Measurements from ENCODE around the gene RRAGC.
"Not testable (repeated sequence)": the region's sequence is repeated elsewhere in the genome, so short reads cannot be mapped to it uniquely, and the experiment has no call there.

RRAGC gene

DNA sequence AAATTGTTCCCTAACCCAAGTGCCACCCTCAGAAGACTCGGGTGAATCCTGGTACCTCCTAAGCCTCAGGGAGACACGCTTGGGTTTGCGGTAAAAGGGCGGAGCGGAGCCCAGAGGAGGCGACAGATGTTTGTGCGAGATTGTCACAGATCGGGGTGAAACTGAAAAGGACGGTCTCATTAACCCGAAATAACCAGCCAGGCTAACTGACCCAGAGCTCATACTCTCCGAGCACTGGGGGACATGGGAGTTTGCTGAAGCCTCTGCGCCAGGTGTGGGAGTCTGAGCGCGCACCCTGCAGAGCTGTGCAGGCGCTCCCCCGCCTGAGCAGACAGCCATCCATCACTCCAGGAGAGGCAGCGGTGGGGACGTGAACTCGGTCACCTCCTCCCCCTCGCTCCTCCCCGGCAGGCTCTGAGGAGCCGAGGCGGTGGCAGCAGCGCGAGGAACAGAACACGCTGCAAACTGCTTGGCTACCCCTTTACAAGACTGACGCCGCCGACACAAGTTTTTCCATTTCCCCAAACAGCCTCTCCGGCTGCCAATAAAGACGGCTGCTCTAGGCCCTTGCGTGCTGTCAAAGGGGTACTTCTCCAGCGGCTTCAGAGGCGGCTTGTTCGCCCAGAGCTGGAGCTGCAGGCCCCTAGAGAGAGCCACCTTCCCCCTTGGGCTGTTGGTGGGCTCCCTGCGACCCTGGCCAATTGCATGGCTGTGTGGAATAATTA, 43.5 kb downstream of the RRAGC start:
- DNase-seq = no peak

GRCh38 chr1:38814984-38815464, 44.5 kb downstream of the RRAGC start:
- no peak for DNase-seq

DNA sequence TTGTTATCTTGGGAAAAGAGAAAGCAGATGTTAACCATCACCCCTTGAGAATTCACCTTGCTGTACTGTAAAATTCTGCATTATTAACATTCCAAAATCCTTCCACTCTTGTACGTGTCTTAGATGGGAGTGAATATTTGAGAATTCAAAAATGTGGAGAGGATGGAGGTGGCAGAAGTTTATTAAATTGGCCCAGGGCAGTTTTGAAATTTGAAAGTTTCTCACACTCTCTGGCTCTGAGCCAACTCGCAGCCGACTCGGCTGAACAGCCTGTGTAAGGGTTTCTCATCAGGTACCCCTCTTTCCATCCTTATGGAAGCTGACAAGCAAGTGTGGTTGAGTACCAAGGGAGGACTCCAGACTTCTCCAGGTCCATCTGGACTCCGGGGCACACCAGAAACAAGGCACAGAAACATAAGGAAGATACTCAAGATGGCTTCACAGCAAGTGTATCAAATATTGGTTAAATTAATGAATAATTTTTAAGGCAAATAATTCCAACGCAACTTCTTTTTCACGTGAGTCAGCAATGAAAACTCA, 45.1 kb downstream of the RRAGC start:
- no peak for DNase-seq

- no peak for DNase-seq
These were observed 46.6 kb downstream of the RRAGC start for GRCh38 chr1:38812981-38813380.

DNA sequence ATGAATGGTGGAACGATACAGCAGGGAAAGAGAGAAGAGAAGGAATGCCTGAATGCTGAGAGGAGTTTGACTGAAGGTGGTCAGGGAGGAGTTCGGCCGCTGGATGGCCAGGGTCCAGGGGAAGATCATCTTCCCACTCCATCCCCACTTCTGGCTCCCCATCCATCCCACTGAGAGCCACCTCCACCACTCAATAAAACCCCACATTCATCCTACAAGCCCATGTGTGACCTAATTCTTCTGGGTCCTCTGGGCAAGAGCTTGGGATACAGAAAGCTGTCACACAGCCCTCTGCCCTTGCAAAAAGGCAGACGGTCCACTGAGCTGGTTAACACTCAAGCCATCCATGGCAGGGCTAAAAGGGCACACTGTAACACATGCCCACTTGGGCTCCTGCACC, 48.1 kb downstream of the RRAGC start:
- not testable (repeated sequence) for DNase-seq

DNA sequence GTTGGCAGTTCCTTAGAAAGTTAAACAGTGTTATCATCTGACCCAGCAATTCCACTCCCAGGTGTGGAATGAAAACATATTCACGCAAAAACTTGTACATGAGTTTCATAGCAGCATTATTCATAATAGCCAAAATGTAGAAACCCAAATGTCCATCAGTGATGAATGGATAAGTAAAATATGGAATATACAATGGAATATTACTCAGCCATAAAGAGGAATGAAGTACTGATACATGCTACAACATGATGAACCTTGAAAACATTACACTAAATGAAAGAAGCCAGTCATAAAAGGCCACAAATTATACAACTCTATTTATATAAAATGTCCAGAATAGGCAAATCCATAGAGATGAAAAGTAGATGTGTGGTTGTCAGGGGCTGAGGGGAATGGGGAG, 53.5 kb downstream of the RRAGC start:
- no peak for DNase-seq

GRCh38 chr1:38805036-38805435, 54.5 kb downstream of the RRAGC start:
- DNase-seq = no peak

DNA sequence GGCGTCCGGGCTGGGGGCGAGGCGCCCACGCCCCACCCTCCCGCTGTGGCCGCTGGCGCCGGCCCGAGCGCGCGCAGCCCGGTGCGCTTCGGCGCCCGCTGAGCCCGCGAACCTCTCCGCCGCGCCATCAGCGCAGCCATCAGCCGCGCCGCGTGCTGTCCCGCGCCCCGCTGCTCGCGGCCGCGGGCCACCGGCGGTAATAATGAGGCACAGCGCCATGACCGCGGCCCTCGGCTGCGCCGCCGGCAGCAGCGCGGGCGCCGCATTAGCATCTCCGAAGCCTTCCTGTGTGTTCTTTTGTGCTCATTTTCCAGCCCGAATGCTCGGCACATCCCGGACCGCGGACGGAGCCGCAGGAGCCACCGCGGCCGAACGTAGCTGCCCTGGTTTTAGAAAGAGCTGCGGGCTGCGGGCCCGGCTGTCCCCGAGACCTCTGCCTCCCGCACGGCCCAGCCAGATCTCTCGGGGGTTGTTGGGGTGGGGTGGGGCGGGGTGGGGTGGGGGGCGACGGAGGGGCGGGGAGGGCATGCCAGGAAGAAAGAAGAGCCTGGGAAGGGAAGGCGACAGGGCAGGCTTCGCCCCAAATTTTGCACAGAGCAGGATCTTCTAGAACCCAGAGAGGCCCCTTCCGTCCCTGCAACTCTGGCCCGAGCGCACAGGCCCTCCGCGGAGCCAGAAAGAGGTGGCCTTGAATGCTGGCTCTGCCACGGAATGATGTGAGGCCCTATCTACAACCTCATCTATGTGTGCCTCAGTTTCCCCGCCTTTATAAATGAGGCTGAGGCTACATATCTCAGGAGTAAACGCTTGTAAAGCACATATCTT, 55.3 kb downstream of the RRAGC start:
- DNase-seq = no peak

DNA sequence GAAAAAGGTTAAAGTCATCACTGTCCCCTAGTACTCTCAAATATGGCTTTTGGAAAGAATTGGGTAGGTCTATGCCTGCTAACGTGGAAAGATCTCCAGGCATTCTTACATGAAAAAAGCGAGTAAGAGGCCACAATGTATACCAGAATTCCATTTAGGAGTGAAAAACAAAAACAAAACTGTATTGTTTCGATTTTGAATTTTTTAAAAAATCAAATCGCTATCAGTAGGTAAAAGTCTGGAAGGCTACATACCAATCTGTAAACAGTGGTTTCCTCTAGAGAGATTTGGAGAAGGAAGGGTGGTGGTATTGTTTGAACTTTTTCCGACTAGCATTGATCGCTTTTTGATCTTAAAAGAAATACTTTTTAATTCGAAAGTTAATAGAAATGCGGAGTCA, 55.9 kb downstream of the RRAGC start:
- no peak for DNase-seq

GRCh38 chr1:38800720-38801671, 58.6 kb downstream of the RRAGC start:
- no peak for DNase-seq

- DNase-seq = no peak
These were observed 66.3 kb downstream of the RRAGC start for GRCh38 chr1:38793299-38793698.

GRCh38 chr1:38791892-38792291, 67.7 kb downstream of the RRAGC start:
- DNase-seq = no peak

DNA sequence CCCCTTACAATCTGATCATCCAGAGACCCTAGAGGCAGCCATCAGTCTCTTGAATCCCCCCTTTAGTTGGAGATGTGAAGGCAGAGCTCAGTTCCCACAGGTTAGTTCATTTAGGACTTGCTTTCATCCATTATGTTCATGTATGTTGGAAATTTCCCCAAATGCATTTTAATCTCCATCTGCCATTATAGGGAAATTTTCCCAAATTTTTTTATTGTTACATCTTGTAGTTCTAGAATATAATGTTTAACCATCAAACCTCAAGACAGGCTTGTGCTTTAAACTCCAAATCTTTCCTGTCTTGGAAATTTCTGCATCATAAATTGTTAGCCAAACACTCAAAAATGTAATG, 68.4 kb downstream of the RRAGC start:
- no peak for DNase-seq

DNA sequence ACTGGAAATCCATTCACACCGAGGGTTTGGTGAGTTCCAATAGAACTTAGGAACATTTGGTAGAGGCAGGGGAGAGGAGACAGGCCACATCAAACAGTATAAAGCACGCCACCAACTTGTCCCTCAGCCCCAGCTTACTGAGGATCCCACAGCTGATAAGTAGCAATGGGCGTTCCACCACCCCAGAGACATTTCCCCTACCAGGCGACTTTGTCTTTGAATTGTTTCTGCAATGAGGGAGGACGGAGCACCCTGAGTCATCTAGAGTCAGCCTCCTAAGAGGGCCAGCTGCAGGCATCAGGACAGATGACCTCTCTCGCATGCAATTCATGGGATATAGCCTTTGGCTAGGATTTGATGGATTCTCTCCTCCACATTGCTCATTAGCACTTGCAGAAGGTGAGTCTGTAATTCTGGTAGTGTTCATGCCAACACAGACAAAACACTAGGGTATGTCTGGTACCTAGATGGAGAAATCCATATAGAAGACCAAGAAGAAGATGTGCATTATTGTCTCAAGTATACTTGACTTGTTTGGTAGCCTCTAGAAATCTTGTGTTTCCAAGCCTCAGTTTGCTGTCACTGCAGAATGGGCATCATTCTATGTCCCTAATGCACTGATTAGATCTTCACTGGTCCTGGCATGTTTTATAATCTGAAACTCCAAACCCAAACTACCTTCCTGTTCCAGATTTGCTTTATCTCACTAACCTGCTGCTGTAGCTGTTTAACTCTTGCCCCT, 69.0 kb downstream of the RRAGC start:
- no peak for DNase-seq

DNA sequence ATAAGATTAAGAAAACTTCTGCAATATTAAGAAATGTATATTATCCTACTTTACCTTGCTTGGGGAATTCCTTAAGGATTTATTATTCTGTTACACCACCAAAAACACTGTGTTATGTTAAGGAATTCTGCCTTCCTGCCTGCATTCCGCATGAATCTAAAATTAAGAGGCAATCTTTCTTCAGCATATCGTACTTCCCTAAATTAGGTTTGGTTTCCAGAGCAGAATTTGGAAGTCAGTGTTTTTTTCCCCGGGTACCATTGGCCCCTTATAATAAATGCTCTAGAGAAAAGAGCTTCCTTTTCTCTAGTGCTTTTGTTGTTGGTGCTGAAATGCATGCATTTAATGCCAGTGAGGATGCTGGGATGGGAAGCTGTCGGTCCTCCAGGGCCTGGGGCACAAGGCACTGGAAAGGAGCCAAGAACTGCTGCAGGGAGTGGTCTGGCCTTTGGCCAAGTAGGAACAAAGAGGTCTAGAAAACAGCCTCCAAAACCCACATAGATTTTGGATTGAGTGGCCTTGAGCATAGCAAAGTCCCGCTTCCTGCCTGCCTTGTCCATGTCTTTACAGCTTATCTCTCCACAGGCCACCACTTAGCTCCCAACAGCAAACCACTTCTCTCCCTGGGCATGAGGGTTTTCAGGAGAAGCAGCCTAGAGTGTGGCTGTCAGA, 69.9 kb downstream of the RRAGC start:
- DNase-seq = no peak

- no peak for DNase-seq
These were observed 70.9 kb downstream of the RRAGC start for GRCh38 chr1:38788341-38789336.

All from 8988T (cell line).